ENCODE measurements around the gene CELSR2.
A peak's percentile ranks its signal among the peaks of the same experiment; 100 is the strongest.

Gene CELSR2

GRCh38 chr1:109235137-109235536 is 14.2 kb upstream of the CELSR2 start:
- DNase-seq, result no peak

GRCh38 chr1:109237512-109237911 is 11.8 kb upstream of the CELSR2 start:
- DNase-seq, result no peak

GRCh38 chr1:109238382-109238781 is 11.0 kb upstream of the CELSR2 start:
- no peak for DNase-seq

GRCh38 chr1:109239047-109239408 is 10.3 kb upstream of the CELSR2 start:
- DNase-seq, result no peak

GRCh38 chr1:109239409-109240068 is 9.8 kb upstream of the CELSR2 start:
- DNase-seq, result no peak

GRCh38 chr1:109240158-109241152 is 8.9 kb upstream of the CELSR2 start:
- no peak for DNase-seq

GRCh38 chr1:109241344-109241743 is 8.0 kb upstream of the CELSR2 start:
- no peak for DNase-seq

- DNase-seq, result peak; percentile 77
These were observed 7.4 kb upstream of the CELSR2 start for GRCh38 chr1:109241841-109242345.

GRCh38 chr1:109242387-109242786 is 7.0 kb upstream of the CELSR2 start:
- DNase-seq, result peak; percentile 47

- DNase-seq, result no peak
These were observed 6.1 kb upstream of the CELSR2 start for GRCh38 chr1:109243221-109243620.

- no peak for DNase-seq
These were observed 5.3 kb upstream of the CELSR2 start for GRCh38 chr1:109243860-109244552.

GRCh38 chr1:109246141-109246551 is 3.2 kb upstream of the CELSR2 start:
- no peak for DNase-seq

GRCh38 chr1:109247401-109248365 is 1.7 kb upstream of the CELSR2 start:
- DNase-seq, result no peak

- DNase-seq, result no peak
These were observed 919 bp upstream of the CELSR2 start for GRCh38 chr1:109248444-109248796.

- DNase-seq, result no peak
These were observed 489 bp downstream of the CELSR2 start for GRCh38 chr1:109249654-109250401.

- no peak for DNase-seq
These were observed 1.3 kb downstream of the CELSR2 start for GRCh38 chr1:109250454-109251276.

- DNase-seq, result no peak
These were observed 2.2 kb downstream of the CELSR2 start for GRCh38 chr1:109251277-109252166.

- DNase-seq, result no peak
These were observed 3.0 kb downstream of the CELSR2 start for GRCh38 chr1:109252167-109252892.
